Measurements from ENCODE around the gene PPFIBP1.

- TF ChIP-seq, protein P1, sequence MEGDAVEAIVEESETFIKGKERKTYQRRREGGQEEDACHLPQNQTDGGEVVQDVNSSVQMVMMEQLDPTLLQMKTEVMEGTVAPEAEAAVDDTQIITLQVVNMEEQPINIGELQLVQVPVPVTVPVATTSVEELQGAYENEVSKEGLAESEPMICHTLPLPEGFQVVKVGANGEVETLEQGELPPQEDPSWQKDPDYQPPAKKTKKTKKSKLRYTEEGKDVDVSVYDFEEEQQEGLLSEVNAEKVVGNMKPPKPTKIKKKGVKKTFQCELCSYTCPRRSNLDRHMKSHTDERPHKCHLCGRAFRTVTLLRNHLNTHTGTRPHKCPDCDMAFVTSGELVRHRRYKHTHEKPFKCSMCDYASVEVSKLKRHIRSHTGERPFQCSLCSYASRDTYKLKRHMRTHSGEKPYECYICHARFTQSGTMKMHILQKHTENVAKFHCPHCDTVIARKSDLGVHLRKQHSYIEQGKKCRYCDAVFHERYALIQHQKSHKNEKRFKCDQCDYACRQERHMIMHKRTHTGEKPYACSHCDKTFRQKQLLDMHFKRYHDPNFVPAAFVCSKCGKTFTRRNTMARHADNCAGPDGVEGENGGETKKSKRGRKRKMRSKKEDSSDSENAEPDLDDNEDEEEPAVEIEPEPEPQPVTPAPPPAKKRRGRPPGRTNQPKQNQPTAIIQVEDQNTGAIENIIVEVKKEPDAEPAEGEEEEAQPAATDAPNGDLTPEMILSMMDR (IDR thresholded peaks at IDR 0.05; ENCODE audit: low read length): no peak
- TF ChIP-seq EZH2phosphoT487 (IDR thresholded peaks at IDR 0.05; ENCODE audit: low read length): no peak
Observed at GRCh38 chr12:27506645-27507189, 17.3 kb upstream of the PPFIBP1 start.

Data from MM.1S (cell line).